Immature natural killer cell (primary cell): Measurements from ENCODE around the gene TRAK2. TPM values are rescaled to one million over a fixed set of nuclear protein-coding genes. Genes with fewer than 3 reads are reported as not detected.

ENCODE experiments used
- polyA plus RNA-seq, 3 donors: library from polyadenylated mRNA; unstranded; fragments of 300-500 nt; fragmentation: Illumina TruSeq; gene quantifications; one replicate each; pipeline ENCODE4 v1.2.3, GENCODE V29; 2021

Gene TRAK2
- polyA plus RNA-seq, 3 donors from 2014 or later: 14.4 to 35.7 (median 18.7) TPM

Other genes with a start within 250 kb of the TRAK2 start
- 100 to 1,000 TPM in 1 of 3 donors, 10 to 100 TPM in 2; 20.2 to 116 (median 28.0) TPM for gene CASP8, start 190.9 kb downstream of the TRAK2 start, polyA plus RNA-seq
- gene FLACC1, start 94.1 kb downstream of the TRAK2 start, polyA plus RNA-seq: under 1 TPM in 2 of 3 donors, not detected in 1; 0.46 to 0.94 TPM
- gene STRADB, start 282 bp upstream of the TRAK2 start, polyA plus RNA-seq: 10 to 100 TPM; 21.9 to 36.6 (median 32.5) TPM
- 1 to 10 TPM; 1.8 to 4.1 (median 1.9) TPM for gene TMEM237, start 192.0 kb upstream of the TRAK2 start, polyA plus RNA-seq
- not detected for gene MPP4, start 247.2 kb upstream of the TRAK2 start, polyA plus RNA-seq